Measurements from ENCODE around the gene RGS1.

GRCh38 chr1:192538407-192539296 is 36.9 kb upstream of the RGS1 start:
- TF ChIP-seq, protein P1, sequence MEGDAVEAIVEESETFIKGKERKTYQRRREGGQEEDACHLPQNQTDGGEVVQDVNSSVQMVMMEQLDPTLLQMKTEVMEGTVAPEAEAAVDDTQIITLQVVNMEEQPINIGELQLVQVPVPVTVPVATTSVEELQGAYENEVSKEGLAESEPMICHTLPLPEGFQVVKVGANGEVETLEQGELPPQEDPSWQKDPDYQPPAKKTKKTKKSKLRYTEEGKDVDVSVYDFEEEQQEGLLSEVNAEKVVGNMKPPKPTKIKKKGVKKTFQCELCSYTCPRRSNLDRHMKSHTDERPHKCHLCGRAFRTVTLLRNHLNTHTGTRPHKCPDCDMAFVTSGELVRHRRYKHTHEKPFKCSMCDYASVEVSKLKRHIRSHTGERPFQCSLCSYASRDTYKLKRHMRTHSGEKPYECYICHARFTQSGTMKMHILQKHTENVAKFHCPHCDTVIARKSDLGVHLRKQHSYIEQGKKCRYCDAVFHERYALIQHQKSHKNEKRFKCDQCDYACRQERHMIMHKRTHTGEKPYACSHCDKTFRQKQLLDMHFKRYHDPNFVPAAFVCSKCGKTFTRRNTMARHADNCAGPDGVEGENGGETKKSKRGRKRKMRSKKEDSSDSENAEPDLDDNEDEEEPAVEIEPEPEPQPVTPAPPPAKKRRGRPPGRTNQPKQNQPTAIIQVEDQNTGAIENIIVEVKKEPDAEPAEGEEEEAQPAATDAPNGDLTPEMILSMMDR (IDR thresholded peaks at IDR 0.05 in 2 of 3, conservative IDR thresholded peaks at IDR 0.05 in 1 of 3; ENCODE audit: borderline replicate concordance in 1 of 3, insufficient read depth in 1 of 3, low read depth in 2 of 3, low read length in 2 of 3), result no peak
- TF ChIP-seq EZH2 (IDR thresholded peaks at IDR 0.05) (no peak), FOSL1 (IDR thresholded peaks at IDR 0.05; ENCODE audit: low read depth) (no peak), YY1 (IDR thresholded peaks at IDR 0.05; ENCODE audit: extremely low read depth, insufficient replicate concordance, low read depth, low read length) (no peak), POLR2A (IDR thresholded peaks at IDR 0.05; ENCODE audit: borderline replicate concordance, extremely low read depth, insufficient read depth, insufficient read length) (no peak), POLR2AphosphoS5 (IDR thresholded peaks at IDR 0.05; ENCODE audit: low read depth, low read length) (no peak), EGR1 (IDR thresholded peaks at IDR 0.05; ENCODE audit: low read depth) (no peak), CEBPB (IDR thresholded peaks at IDR 0.05; ENCODE audit: low read depth) (no peak), SRF (IDR thresholded peaks at IDR 0.05; ENCODE audit: low read depth) (no peak), ELF1 (IDR thresholded peaks at IDR 0.05; ENCODE audit: borderline replicate concordance, low read depth) (no peak), CBX3 (IDR thresholded peaks at IDR 0.05; ENCODE audit: low read depth) (no peak), EZH2phosphoT487 (IDR thresholded peaks at IDR 0.05; ENCODE audit: borderline replicate concordance) (no peak), SP1 (IDR thresholded peaks at IDR 0.05; ENCODE audit: low read depth) (no peak)
- TF ChIP-seq, protein P2, sequence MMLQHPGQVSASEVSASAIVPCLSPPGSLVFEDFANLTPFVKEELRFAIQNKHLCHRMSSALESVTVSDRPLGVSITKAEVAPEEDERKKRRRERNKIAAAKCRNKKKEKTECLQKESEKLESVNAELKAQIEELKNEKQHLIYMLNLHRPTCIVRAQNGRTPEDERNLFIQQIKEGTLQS (IDR thresholded peaks at IDR 0.05), result no peak

All from HCT116 (cell line).